ENCODE data around the gene SLX4IP.
"Not testable (repeated sequence)": the region's sequence is repeated elsewhere in the genome, so short reads cannot be mapped to it uniquely, and the experiment has no call there.

SLX4IP gene

DNA sequence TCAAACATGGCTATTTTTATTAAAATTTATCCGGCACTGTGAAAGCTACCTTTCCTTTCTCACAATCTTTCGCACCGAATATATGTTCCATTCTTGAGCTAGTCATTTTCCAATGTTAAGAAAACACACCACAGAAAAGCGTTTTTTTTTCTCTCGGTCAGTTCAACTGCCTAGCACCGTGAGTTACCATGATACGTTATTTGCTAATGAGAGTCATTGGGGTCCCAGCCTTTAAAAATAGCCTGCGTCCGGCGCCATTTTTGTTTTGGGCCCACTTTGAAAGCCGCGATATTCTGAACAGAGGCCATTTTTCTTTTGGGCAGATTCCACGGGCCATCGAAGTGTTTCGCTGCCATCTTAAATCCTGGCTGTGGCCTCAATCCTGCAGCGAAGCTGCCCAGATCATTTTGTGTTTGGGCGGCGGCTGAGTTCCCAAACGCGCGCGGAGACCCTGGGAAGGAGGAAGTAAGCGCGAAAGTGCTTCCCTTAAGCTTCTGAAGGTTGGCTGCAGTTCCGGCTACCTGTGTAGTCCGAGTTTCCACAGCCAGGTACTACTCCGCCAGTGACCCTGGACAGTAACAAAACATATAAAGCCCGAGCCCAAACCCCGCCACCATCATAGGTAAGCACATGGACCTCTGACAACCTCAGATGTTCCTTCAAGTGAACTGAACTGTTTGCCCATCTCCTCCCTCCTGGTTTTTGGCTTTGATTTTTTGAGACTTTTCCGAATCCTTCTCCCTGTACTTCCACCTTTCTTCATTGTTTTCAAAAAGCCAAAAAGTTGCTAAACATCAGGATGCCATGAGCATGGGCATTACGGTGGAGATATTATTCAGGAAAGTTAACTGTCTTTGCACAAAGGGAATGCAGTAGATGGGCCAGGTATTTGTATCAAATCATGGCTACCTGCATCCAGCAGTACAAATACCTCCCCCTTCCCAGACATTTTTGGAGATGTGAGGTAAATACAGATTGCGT, at the start of gene SLX4IP:
Gene SLX4IP, plus strand, starts transcription at position 474 of the 981 bp plus-strand sequence. CDS start 22,900 bp downstream, outside the sequence.
- peak; percentile 98 for DNase-seq

DNA sequence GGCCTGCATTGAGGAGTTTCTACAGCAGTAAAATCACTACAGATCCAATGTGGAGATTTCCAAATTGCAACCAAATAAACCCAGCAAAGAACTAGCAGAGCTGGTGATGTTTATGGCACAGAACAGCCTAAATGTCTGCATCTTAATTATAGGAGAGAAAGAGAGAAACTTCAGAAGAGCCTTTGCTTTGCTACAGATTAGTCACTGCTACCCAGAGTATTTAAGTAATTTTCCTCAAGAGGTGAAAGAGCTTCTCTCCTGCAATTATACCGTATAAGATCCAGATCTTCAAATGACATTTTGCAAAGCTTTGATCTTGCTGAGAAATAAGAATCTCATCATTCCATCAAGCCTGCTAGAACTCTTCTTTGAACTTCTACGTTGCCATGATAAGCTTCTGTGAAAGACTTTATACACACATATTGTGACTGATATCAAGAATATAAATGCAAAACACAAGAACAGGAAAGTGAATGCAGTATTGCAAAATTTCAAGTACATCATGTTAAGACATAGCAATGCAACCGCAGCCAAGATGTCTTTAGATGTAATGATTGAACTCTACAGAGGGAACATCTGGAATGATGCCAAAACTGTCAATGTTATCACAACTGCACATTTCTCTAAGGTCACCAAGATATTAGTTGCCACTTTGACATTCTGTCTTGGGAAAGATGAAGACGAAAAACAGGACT, 49.1 kb upstream of the SLX4IP start:
- peak; percentile 61 for DNase-seq

DNA sequence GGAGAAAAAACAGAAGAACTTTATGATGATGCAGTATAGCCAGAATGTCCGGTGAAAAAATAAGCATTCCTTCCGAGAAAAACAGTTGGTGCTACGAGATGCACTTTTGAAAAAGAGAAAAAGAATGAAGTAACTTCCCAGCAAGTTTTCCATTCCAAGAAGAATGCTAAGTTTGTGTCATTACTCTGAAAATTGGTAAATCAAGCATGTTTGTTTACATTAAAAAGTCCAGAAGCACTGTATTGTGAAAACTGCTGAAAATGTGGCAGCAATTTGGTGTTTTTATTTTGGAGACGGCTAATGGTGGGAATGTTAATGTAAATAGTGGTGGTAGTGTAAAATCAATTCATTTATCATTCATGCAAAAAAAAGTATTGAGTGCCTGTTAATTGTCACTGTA, 47.4 kb upstream of the SLX4IP start:
- DNase-seq: no peak

DNA sequence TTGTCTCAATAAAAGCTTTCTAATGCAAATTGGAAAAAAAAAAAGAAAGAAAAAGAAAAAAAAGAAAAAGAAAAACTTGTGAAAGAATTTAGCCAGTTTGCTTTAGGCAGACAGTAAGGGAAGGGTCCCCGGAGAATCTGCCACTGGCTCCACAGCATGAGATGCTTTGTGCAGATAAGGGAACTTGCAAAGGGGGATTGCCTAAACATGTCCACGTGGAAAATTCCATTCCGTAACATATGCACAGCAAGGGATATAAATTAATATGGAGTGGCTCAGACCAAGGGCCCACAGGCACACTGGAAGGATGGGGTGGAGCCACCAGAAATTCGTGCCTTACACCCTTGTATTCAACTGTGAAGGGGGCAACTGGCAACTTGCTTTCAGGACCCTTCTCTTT, 46.5 kb upstream of the SLX4IP start:
- no peak for DNase-seq

DNA sequence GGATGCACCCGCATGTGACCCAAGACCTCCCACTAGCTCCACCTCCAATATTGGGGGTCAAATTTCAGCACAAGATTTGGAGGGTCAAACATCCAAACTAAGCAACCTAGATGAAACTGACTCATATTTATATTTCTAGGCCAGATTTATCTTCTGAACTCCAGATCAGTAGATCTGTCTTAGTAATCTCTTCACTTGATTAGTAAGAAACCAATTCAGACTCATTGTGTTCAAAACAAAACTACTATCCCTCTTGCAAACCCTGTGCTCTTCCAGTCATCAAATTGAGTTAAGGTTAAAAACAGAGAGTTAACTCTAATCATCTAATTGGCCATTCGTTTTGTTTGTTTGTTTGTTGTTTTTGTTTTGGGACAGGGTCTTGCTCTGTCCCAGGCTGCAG, 44.4 kb upstream of the SLX4IP start:
- no peak for DNase-seq

DNA sequence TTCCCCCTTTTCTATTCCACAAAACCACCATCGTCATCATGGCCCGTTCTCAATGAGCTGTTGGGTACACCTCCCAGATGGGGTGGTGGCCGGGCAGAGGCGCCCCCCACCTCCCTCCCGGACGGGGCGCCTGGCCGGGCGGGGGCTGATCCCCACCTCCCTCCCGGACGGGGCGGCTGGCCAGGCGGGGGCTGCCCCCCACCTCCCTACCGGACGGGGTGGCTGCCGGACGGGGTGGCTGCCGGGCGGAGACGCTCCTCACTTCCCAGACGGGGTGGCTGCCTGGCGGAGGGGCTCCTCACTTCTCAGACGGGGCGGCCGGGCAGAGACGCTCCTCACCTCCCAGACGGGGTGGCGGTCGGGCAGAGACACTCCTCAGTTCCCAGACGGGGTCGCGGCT, 40.4 kb upstream of the SLX4IP start:
- not testable (repeated sequence) for DNase-seq

DNA sequence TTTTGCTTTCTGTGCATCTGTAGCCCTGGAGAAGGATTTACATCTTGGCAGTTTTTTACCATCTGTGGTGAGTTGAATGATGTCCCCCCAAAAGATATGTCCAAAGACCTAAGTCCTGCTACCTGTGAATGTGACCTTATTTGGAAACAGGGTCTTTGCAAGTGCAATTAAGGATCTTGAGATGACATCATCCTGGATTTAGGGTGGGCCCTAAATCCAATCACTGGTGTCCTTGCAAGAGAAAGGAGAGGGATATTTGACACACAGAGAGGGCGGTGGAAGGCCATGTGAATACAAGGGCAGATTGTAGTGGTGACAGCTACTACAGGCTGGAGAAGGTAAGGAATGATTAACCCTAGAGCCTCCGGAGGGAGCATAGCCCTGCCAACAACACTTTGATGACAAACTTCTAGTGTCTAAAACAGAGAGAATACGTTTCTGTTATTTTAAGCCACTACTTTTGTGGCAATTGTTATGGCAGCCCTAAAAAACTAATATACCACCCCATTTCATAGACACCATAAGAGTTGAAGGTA, 36.2 kb upstream of the SLX4IP start:
- DNase-seq: no peak

DNA sequence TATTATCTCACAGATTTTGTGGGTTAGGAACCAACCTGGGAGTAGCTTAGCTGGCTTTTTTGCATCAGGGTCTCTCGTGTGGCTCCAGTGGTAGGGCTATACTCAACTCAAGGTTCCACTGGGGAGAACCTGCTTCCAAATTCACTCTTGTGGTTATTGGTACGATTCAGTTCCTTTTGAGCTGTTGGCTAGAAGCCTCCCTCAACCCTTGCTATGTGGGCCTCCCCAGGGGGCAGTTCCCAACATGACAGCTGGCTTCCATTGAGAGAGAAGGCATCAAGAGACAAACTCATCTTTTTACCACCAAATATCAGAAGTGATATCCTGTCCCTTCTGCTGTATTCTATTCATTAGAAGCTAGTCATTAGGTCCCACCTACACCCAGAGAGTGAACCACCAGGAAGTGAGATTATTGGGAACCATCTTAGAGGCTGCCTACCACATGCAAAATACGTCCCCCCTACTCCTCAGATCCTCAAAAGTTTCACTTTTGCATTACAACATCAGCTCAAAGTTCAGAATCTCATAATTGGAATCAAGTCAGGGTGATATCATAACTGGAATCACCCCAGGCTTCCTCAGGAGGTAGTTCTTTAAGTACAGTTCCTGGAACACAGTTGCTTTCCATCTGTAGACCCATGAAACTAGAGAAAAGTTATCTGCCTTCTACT, 32.0 kb upstream of the SLX4IP start:
- DNase-seq: no peak

DNA sequence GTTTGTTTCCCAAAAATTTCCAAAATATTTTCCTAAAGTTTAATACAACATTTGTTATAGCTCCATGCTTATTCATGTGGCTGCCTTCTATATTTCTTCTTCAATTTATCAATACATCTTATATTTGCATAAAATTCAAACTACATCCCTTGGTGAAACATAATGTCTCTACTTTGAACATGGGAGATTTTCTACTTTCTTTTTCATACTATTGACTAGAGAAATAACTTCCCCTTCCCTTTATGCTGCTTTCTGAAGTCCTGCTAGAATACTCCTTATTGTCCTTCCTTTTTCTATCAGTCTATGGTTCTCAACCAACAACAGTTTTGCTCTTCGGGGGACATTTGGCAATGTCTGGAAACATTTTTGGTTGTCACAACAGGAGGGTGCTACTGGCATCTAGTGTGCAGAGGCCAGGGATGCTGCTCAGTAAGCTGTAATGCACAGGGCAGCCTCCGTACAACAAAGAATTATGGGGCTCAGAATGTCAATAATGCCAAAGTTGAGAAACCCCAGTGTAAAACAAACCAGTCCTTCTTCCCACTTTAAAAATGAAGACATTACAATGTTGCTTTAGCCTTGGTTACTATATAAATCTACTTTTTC, 31.0 kb upstream of the SLX4IP start:
- no peak for DNase-seq

DNA sequence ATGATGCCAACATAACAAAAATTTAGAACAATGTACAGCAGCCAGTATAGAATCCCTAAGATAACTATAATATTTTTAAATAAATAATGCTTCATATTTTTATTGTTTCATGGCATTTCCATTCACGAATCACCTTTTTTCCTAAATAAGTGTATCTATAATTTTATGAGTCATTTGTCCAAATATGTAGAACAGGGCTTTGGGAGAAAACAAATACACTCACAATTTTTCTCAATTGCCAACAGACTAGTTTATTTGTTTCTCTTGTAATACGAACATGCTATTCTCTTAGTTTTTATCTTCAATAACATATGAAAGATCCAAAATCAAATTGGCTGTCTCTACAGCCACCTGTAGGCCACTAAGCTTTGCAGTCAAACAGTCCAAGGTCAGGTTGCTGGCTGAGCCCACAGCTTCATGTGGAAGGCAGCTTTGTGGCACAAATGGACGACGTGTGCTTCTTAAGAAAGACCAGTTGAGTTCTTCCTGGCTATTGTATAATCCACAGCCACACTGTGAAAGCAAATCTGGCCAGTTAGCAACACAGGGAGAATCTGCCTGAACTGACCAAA, 30.1 kb upstream of the SLX4IP start:
- no peak for DNase-seq

DNA sequence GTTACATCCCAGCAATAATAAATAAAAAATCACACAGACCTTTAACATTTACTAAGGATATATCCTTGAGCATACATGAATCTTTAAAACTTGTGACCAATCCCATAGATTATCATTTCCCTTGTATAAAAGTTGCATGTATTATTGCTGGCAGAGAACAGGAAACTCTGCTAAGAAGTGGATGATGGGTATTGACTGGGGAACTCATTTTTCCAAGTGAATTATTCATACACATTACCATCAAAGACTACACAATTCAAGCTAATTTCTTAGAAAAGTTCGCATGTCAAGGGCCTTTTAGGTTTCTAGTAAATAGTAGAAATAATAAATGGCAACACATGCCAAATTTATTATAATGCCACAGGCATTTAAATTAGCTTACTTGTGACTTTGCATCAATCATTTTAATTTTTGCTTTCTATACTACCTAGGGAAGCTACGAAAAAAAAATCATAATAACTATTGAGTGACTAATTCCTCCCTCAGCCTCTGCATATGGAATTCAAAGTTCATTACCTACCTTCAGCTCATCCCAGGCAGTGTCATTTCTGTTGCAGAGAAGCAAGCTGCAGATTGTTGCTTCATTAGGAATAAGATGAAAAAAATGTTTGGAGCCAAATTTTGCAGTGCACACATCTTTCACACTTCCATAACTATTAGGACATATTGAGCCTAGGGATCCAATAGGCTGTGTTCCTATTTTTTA, 26.8 kb upstream of the SLX4IP start:
- no peak for DNase-seq

DNA sequence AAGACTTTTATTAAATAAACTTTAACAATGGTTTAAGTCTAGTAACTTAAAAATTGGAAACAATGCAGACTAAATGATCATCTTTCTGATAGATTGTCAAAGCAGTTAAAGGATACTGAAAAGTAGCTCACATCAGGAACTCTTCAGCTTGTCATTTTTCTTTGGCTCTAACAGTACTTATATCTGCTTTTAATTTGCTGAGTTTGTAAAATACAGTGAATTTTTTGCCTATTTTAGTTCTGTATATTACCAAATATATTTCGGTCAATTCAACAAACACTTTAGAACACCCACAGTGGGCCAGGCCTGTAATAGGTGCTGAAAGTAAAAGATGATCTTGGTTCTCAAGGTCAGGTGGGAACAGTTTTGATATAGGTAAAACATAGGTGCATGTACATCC, 23.4 kb upstream of the SLX4IP start:
- DNase-seq: no peak

DNA sequence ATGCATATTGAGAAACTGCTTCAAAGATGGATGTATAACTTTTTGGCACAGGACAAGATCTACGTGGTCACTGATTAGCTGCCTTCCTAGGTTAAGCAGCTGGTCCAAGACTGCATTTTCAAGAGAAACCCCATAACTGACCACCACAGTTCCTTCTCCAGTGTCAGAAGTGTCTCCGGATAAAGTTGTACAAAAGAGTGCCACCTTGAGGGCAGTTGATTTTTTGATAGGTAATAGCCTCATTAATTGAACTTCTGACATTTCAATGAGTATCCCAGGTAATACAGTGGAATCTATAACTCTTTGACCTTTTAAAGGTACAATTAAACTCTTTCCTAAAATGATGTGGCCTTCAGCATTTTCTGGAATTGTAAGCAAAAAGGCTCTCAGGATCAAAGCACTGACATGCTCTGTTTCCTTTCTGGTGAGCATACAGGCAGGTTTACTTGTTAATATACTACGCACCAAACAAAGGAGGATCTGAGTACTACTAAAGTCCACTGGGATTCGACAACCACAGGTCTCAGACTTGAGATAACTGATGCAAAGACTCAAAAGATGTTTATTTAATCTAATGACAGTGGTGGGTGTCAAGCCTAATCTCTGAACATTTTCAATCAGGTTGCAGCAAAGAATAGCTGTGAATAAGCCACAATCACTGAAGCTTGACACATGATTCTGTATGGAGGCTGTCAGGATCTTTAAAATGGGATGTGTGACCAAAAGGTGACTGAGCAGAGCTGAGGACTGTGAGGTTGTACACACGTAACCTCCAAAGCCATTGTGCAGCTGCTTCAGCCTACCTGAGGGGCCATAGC, 22.3 kb upstream of the SLX4IP start:
- no peak for DNase-seq

DNA sequence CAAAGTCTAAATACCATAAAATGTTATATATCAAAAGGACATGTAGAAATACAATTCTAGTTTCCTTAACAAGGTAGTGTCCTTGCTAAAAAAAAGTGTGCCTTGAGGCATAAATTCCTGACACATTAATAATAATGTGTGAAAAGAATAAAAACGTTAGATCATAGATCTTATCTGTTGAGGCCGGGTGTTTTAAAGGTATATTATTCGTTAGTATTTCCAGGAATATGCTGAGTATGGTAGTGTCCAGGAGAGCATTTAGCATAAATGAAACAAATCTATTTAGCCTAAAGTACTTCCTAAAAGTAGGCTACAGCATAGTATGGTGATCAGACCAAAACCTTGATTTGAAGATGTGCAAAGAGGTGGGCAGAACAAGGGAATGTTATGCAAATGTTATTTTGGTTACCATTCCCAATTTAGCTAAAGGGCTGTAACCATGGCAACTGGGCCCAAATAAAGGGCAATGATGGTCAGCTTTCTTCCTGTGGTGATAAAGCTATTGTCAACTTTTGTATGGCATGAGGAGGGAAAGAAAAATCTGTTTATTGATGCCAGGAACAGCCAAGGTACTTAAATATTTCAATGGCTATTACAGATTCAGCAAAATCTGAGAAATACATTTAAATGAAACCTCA, 20.0 kb upstream of the SLX4IP start:
- DNase-seq: no peak

DNA sequence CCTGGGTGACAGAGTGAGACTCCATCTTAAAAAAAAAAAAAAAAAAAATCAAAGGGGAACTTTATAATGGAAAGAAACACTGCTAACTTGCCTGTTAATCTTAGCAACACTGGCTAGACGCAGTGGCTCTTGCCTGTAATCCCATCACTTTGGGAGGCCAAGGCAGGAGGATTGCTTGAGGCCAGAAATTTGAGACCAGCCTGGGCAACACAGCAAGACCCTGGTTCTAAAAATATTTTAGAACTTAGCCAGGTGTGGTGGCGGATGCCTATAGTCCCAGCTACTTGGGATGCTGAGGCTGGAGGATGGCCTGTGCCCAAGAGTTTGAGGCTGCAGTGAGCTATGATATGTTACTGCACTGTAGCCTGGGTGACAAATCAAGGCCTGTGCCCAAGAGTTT, 17.9 kb upstream of the SLX4IP start:
- not testable (repeated sequence) for DNase-seq

DNA sequence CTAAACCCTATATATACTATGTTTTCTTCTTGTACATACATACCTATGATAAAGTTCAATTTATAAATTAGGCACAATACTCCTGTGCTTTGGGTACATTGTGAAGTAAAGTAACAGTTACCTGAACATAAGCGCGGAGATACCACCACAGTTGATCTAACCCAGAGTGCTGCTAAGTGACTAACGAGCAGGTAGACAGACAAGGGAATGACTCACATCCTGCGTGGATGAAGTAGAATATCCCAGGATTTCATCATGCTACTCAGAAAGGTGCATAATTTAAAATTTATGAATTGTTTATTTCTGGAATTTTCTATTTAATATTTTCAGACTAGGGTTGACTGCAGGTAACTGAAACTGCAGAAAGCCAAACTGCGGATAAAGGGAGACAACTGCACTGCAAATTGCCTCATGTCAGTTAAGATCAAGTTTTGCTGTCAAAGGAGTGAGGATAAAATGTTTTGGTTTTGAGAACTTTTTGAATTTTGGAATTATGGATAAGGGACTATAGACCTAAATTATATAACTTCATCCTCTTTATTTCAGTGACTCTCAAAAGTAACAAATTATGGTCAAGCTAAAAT, 15.5 kb upstream of the SLX4IP start:
- no peak for DNase-seq

DNA sequence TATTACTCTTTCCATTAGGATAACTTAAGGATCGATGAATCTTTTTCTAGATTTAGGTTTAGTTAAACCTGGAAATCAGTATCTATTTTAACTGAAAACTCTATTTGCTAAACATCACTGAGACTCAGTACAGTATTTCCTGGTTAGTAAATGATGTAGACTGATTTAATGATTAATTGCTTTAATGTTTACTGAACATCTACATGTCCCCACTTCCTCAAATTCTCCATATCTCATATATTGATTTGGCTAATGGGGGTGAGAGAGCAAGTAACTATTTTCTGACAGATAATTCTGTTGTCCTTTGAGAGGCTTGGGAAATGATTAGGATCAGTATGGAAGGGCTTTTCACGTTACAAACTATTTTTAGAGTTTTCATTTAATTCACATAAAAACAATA, 11.4 kb upstream of the SLX4IP start:
- DNase-seq: no peak

DNA sequence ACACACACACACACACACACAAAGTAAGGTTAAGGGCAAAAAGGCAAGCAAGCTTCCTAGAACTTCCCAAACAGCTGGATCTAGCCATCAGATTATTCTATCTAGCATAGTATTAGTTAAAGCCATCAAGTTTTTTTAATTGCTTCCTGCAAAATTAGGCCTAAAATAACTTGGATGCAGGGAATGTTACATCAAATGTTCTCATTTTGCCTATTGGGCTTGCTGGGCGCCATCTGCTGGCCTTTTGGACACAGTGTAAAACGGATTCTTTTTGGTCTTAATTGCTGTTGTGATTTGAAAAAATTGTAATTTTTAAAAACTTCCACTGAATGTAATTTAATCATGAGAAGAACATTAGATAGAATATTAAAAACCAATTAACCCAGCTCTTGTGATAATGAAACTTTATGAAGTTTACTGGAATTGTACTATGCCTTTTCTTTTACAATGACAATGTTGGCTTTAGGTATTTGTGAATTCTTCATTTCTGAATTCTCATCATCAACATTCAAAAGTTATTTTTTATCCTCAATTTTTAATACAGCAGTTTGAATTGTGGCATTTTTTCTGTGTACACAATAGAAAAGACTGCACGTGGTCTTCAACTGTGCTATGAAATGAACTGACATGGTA, 7.9 kb upstream of the SLX4IP start:
- DNase-seq: peak; percentile 76

DNA sequence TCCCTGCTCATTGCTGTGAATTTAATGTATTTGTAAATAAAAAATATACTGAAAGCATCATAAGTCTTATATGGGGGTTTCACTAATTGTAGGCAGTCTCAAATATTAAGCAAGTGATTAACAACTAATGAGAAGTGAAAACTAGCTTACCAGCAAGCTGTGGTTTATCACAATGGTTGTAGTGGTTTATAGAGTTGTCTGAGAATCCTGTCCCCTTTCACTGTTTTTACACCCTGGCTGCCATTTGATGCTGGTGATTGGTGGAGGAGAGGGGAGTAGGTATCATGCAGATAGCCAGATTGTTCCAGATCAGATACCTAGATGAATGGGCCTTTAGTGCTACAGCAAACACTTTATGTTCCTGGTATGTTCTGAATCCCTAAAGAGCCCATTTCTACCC, 7.1 kb upstream of the SLX4IP start:
- DNase-seq: no peak
